Transverse colon (tissue), 4 donors: ENCODE data around the gene THOP1.

Source experiments
- EP300 ChIP-seq: sonication (generic); formaldehyde crosslinking; IDR thresholded peaks from one replicate; pipeline ENCODE4 v1.6.1; 2017; ENCODE audit warnings: antibody characterized with exemption, low read depth
- POLR2A ChIP-seq: fragments of 450-650 bp; IDR thresholded peaks from one replicate; pipeline ENCODE4 v1.6.1; 2016; ENCODE audit warnings: antibody characterized with exemption, mild to moderate bottlenecking, moderate library complexity
- POLR2AphosphoS5 ChIP-seq, 3 donors: sonication (generic); formaldehyde crosslinking; IDR thresholded peaks; one replicate each; pipeline ENCODE4 v1.6.1; 2016; ENCODE audit warnings: antibody characterized with exemption in 3 of 3
- TF ChIP-seq, protein P1 (sequence below), 5 experiments: fragments of 200-600 bp in 3 of 5; fragments of 450-650 bp in 2 of 5; sonication (generic) in 3 of 5; IDR thresholded peaks; 1 replicate in 2 of 5; 2 replicates in 3 of 5; pipeline ENCODE4 v1.5.1; 2016 to 2017; ENCODE audit warnings: antibody characterized with exemption in 5 of 5, inconsistent platforms in 3 of 5, mild to moderate bottlenecking in 2 of 5, moderate library complexity in 1 of 5

DNA sequence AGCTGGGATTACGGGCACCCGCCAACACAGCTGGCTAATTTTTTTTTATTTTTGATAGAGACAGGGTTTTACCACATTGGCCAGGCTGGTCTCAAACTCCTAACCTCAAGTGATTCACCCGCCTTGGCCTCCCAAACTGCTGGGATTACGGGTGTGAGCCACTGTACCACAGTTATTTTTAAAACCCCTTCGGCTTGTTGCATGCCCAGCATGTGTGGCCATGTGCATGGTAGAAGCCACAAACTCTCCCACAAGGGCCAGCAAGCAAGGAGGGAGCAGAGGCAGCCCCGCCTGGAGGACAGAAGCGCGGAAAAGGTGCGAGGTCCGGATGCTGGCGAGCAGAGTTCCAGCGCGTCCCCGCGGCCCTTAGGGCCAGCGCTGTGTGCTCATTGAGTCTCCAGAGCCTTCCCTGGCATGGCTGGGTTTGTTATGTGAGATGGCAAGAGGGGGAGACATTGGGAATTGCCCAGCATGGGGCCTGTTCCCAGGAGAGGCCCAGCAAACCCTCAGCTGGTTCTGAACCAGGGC lies 12.9 kb downstream of the THOP1 start:
- TF ChIP-seq, protein P1, sequence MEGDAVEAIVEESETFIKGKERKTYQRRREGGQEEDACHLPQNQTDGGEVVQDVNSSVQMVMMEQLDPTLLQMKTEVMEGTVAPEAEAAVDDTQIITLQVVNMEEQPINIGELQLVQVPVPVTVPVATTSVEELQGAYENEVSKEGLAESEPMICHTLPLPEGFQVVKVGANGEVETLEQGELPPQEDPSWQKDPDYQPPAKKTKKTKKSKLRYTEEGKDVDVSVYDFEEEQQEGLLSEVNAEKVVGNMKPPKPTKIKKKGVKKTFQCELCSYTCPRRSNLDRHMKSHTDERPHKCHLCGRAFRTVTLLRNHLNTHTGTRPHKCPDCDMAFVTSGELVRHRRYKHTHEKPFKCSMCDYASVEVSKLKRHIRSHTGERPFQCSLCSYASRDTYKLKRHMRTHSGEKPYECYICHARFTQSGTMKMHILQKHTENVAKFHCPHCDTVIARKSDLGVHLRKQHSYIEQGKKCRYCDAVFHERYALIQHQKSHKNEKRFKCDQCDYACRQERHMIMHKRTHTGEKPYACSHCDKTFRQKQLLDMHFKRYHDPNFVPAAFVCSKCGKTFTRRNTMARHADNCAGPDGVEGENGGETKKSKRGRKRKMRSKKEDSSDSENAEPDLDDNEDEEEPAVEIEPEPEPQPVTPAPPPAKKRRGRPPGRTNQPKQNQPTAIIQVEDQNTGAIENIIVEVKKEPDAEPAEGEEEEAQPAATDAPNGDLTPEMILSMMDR (IDR thresholded peaks at IDR 0.05) = no peak
- no peak for TF ChIP-seq EP300
- no peak for TF ChIP-seq POLR2A
- no peak for TF ChIP-seq POLR2AphosphoS5 (IDR thresholded peaks at IDR 0.05)
